SK-N-SH (cell line): Measurements from ENCODE around the gene TMEM126B.

Experiments
- EP300 ChIP-seq, 2 experiments: IDR thresholded peaks; 2 replicates each; pipeline versions ENCODE4 v1.4.0 to v1.6.1; 2012; ENCODE audit warnings: borderline replicate concordance in 1 of 2, low read depth in 1 of 2, low read length in 1 of 2
- RAD21 ChIP-seq: IDR thresholded peaks from 2 replicates; pipeline ENCODE4 v1.6.1; 2012; ENCODE audit warnings: mild to moderate bottlenecking, low read length
- REST ChIP-seq: IDR thresholded peaks from 2 replicates; pipeline ENCODE4 v1.6.1; 2012; ENCODE audit warnings: mild to moderate bottlenecking, low read depth, low read length, moderate library complexity
- RFX5 ChIP-seq: IDR thresholded peaks from 2 replicates; pipeline ENCODE4 v1.6.1; 2012; ENCODE audit warnings: mild to moderate bottlenecking, improper control_type of control experiment, low read length
- SMC3 ChIP-seq: IDR thresholded peaks from 2 replicates; pipeline ENCODE4 v1.6.1; 2012; ENCODE audit warnings: low read depth, low read length, improper control_type of control experiment
- USF2 ChIP-seq: fragments of 150-350 bp; IDR thresholded peaks from 2 replicates; pipeline ENCODE4 v1.6.1; 2017; ENCODE audit warnings: antibody characterized with exemption, low read length, low read depth, borderline replicate concordance
- TF ChIP-seq, protein P1 (sequence below): fragments of 200-600 bp; sonication (generic); IDR thresholded peaks from 2 replicates; pipeline ENCODE4 v1.6.1; 2017; ENCODE audit warnings: antibody characterized with exemption, mild to moderate bottlenecking, moderate library complexity

GRCh38 chr11:85626496-85626895 is 1.9 kb upstream of the TMEM126B start:
- TF ChIP-seq, protein P1, sequence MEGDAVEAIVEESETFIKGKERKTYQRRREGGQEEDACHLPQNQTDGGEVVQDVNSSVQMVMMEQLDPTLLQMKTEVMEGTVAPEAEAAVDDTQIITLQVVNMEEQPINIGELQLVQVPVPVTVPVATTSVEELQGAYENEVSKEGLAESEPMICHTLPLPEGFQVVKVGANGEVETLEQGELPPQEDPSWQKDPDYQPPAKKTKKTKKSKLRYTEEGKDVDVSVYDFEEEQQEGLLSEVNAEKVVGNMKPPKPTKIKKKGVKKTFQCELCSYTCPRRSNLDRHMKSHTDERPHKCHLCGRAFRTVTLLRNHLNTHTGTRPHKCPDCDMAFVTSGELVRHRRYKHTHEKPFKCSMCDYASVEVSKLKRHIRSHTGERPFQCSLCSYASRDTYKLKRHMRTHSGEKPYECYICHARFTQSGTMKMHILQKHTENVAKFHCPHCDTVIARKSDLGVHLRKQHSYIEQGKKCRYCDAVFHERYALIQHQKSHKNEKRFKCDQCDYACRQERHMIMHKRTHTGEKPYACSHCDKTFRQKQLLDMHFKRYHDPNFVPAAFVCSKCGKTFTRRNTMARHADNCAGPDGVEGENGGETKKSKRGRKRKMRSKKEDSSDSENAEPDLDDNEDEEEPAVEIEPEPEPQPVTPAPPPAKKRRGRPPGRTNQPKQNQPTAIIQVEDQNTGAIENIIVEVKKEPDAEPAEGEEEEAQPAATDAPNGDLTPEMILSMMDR = no peak
- TF ChIP-seq SMC3 (no peak), REST (no peak), RFX5 (no peak), RAD21 (no peak), EP300 (IDR thresholded peaks at IDR 0.05; ENCODE audit: borderline replicate concordance in 1 of 2, low read depth in 1 of 2, low read length in 1 of 2) (no peak), USF2 (no peak)
